SK-N-SH treated with all-trans-retinoic acid at 6 μM for 48 hours (cell line): ENCODE data around the gene ETNK2.
"Not testable (repeated sequence)": the region's sequence is repeated elsewhere in the genome, so short reads cannot be mapped to it uniquely, and the experiment has no call there.

Source experiments
- ATAC-seq: fragments of 200-7000 bp; cut with Tn5 transposase; 3 replicates; pipeline ENCODE4 v1.9.1; 2020; ENCODE audit warnings: mild to moderate bottlenecking, moderate library complexity
- BACH2 ChIP-seq: fragments of 250-450 bp; sonication (Bioruptor Pico); IDR thresholded peaks from 2 replicates; pipeline ENCODE4 v1.9.0; 2021; ENCODE audit warnings: mild to moderate bottlenecking, borderline replicate concordance
- CSDC2 ChIP-seq: fragments of 250-450 bp; sonication (Bioruptor Pico); IDR thresholded peaks from 2 replicates; pipeline ENCODE4 v1.5.0; 2020; ENCODE audit warnings: mild to moderate bottlenecking, moderate library complexity
- ESRRG ChIP-seq: fragments of 250-450 bp; sonication (Bioruptor Pico); IDR thresholded peaks from 2 replicates; pipeline ENCODE4 v1.6.1; 2021; ENCODE audit warnings: mild to moderate bottlenecking
- GLIS3 ChIP-seq: fragments of 250-450 bp; sonication (Bioruptor Pico); IDR thresholded peaks from 2 replicates; pipeline ENCODE4 v1.5.0; 2020; ENCODE audit warnings: mild to moderate bottlenecking, moderate library complexity
- ISL1 ChIP-seq: fragments of 250-450 bp; sonication (Bioruptor Pico); IDR thresholded peaks from 2 replicates; pipeline ENCODE4 v2.1.2; 2022; ENCODE audit warnings: mild to moderate bottlenecking, moderate library complexity
- OSR1 ChIP-seq: fragments of 250-450 bp; sonication (Bioruptor Pico); IDR thresholded peaks from 2 replicates; pipeline ENCODE4 v1.8.0; 2022; ENCODE audit warnings: moderate library complexity, mild to moderate bottlenecking, inconsistent platforms
- PPARA ChIP-seq: fragments of 250-450 bp; sonication (Bioruptor Pico); IDR thresholded peaks from 2 replicates; pipeline ENCODE4 v1.5.0; 2020; ENCODE audit warnings: mild to moderate bottlenecking, borderline replicate concordance
- RARB ChIP-seq: fragments of 250-450 bp; sonication (Bioruptor Pico); IDR thresholded peaks from 2 replicates; pipeline ENCODE4 v1.8.0; 2021; ENCODE audit warnings: mild to moderate bottlenecking, moderate library complexity
- TCF4 ChIP-seq: fragments of 250-450 bp; sonication (Bioruptor Pico); IDR thresholded peaks from 2 replicates; pipeline ENCODE4 v1.8.0; 2021; ENCODE audit warnings: mild to moderate bottlenecking, moderate library complexity, borderline replicate concordance
- ZC3H10 ChIP-seq: fragments of 250-450 bp; sonication (Bioruptor Pico); IDR thresholded peaks from 2 replicates; pipeline ENCODE4 v1.5.1; 2021; ENCODE audit warnings: mild to moderate bottlenecking, moderate library complexity
- ZFP3 ChIP-seq: fragments of 250-450 bp; sonication (Bioruptor Pico); IDR thresholded peaks from 2 replicates; pipeline ENCODE4 v1.5.0; 2020; ENCODE audit warnings: mild to moderate bottlenecking, moderate library complexity
- ZFP30 ChIP-seq: fragments of 450-650 bp; formaldehyde crosslinking; IDR thresholded peaks from 2 replicates; pipeline ENCODE4 v1.5.0; 2022; ENCODE audit warnings: mild to moderate bottlenecking, moderate library complexity
- ZNF565 ChIP-seq: fragments of 450-650 bp; formaldehyde crosslinking; conservative IDR thresholded peaks from 2 replicates; pipeline ENCODE4 v1.5.0; 2020; ENCODE audit warnings: low read depth, mild to moderate bottlenecking, moderate library complexity
- ZNF70 ChIP-seq: fragments of 450-650 bp; formaldehyde crosslinking; IDR thresholded peaks from 2 replicates; pipeline ENCODE4 v1.5.0; 2020; ENCODE audit warnings: mild to moderate bottlenecking, moderate library complexity
- ZNF8 ChIP-seq: fragments of 450-650 bp; formaldehyde crosslinking; IDR thresholded peaks from 2 replicates; pipeline ENCODE4 v1.5.0; 2020; ENCODE audit warnings: mild to moderate bottlenecking, moderate library complexity
- TF ChIP-seq, protein P1 (sequence below): fragments of 250-450 bp; sonication (Bioruptor Pico); IDR thresholded peaks from 2 replicates; pipeline ENCODE4 v1.8.0; 2021; ENCODE audit warnings: low read depth, mild to moderate bottlenecking, moderate library complexity, borderline replicate concordance
- TF ChIP-seq, protein P2 (sequence below): fragments of 250-450 bp; sonication (Bioruptor Pico); IDR thresholded peaks from 2 replicates; pipeline ENCODE4 v1.5.1; 2020; ENCODE audit warnings: low read depth, mild to moderate bottlenecking, moderate library complexity
- TF ChIP-seq, protein P3 (sequence below): fragments of 250-450 bp; sonication (Bioruptor Pico); IDR thresholded peaks from 2 replicates; pipeline ENCODE4 v1.5.1; 2021; ENCODE audit warnings: mild to moderate bottlenecking, moderate library complexity
- TF ChIP-seq, protein P4 (sequence below): fragments of 250-450 bp; sonication (Bioruptor Pico); IDR thresholded peaks from 2 replicates; pipeline ENCODE4 v1.8.0; 2020; ENCODE audit warnings: mild to moderate bottlenecking, moderate library complexity, borderline replicate concordance
- TF ChIP-seq, protein P5 (sequence below): fragments of 250-450 bp; sonication (Bioruptor Pico); IDR thresholded peaks from 2 replicates; pipeline ENCODE4 v1.5.0; 2020; ENCODE audit warnings: mild to moderate bottlenecking, moderate library complexity

Gene ETNK2

DNA sequence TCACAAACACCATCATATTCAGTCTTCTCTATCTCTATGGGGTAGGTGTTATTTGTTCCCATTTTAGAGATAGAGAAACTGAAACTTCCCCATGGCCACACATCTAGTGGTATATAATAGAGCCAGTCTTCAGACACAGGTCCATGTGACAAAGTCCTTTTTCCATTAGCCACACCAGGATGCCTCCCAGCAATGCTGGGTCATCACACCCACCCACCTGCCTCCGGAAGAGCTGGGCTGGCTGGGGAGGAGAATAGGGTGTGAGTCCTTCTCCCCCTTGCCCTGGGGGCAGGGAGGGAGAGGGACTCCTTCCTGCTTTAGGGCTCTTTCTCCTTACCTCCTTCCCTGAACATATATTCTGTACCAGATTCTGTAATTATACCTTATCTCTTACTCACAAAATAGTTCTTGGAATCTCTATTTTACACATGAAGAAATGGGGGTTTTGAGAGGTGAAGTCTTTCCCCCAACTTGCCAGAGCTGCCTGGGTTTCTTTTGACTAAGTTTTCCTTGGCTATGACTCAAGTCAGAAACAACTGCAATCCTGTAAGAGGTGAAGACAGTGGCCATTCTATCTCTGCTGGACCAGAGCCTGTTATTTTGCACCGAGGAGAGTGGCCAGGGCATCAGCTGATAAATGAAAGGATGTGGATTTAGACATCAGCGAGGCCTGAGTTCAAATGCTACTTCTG is 49.0 kb downstream of the ETNK2 start:
- ATAC-seq, result peak; percentile 39
- TF ChIP-seq ISL1, result no peak
- TF ChIP-seq PPARA, result no peak
- no peak for TF ChIP-seq BACH2 (CRISPR knock-in tag)
- TF ChIP-seq, protein P1, sequence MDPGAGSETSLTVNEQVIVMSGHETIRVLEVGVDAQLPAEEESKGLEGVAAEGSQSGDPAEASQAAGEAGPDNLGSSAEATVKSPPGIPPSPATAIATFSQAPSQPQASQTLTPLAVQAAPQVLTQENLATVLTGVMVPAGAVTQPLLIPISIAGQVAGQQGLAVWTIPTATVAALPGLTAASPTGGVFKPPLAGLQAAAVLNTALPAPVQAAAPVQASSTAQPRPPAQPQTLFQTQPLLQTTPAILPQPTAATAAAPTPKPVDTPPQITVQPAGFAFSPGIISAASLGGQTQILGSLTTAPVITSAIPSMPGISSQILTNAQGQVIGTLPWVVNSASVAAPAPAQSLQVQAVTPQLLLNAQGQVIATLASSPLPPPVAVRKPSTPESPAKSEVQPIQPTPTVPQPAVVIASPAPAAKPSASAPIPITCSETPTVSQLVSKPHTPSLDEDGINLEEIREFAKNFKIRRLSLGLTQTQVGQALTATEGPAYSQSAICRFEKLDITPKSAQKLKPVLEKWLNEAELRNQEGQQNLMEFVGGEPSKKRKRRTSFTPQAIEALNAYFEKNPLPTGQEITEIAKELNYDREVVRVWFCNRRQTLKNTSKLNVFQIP (CRISPR knock-in tag), result no peak
- TF ChIP-seq GLIS3 (CRISPR knock-in tag), result no peak
- TF ChIP-seq, all 23 proteins: peak for 0

DNA sequence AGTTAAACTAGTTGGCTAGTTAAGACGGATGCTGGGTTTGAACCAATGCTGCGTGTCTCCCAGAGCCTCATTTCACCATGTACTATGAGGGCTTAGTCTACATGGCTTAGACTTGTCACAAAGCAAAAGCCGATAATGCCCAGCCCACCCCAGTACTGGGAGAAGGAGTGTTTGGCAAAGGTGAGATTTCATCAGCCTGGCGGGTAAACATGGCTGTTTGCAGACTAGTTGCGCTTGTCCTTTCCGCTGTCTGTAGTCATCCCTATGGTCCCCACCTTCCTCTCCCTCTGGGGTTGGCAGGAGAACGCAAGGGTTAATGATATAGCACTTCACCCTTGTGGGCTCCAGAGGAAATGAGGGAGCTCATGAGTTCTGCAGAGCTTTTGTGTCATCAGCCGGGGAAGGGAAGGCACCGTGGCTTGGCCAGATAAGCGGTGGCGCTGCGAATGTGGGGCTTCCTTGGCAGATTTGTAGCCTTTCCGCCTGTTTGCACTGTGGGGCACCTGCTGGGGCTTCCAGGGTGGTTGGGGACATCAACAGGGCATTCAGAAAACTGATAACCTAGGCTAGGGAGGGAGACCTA is 49.7 kb downstream of the ETNK2 start:
- TF ChIP-seq ISL1, result no peak
- ATAC-seq, result no peak

DNA sequence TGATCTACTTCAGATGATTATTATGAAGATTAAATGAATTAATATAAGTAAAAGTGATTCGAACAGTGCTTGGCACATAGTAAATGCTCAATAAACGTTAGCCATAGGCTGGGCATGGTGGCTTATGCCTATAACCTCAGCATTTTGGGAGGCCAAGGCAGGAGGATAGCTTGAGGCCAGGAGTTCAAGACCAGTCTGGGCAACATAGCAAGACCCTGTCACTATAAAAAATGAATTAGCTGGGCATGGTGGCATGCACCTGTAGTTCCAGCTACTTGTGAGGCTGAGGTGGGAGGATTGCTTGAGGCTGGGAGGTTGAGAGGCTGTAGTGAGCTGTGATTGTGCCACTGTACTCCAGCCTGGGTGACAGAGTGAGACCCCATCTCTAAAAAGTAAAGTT is 52.1 kb downstream of the ETNK2 start:
- not testable (repeated sequence) for ATAC-seq

DNA sequence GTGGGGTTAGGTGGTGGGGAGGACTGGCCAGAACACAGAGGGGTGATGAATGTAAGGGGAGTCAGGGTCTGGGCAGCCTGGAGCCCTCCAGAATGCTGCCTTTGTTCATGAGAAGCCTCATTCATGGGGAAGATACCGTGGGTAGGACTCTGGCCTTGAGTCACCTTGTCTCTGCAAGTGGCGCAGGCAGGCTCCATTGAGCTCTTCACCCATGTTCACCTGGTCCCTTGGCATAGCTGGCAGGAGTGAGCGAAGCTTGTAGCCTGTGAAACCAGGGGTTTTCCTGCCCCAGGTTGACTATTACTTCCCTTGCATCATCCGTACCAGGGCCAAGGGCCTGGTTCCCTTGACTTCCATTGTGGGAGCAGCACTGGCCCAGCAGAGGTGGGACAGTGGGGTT is 53.2 kb downstream of the ETNK2 start:
- TF ChIP-seq ISL1, result no peak
- TF ChIP-seq, protein P1 (CRISPR knock-in tag), result no peak
- TF ChIP-seq ZFP30 (CRISPR knock-in tag), result no peak
- no peak for TF ChIP-seq TCF4 (CRISPR knock-in tag)
- TF ChIP-seq OSR1, result no peak
- TF ChIP-seq GLIS3 (CRISPR knock-in tag), result no peak
- no peak for TF ChIP-seq ZNF8
- no peak for TF ChIP-seq CSDC2 (CRISPR knock-in tag)
- TF ChIP-seq, protein P2, sequence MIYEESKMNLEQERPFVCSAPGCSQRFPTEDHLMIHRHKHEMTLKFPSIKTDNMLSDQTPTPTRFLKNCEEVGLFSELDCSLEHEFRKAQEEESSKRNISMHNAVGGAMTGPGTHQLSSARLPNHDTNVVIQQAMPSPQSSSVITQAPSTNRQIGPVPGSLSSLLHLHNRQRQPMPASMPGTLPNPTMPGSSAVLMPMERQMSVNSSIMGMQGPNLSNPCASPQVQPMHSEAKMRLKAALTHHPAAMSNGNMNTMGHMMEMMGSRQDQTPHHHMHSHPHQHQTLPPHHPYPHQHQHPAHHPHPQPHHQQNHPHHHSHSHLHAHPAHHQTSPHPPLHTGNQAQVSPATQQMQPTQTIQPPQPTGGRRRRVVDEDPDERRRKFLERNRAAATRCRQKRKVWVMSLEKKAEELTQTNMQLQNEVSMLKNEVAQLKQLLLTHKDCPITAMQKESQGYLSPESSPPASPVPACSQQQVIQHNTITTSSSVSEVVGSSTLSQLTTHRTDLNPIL, result no peak
- no peak for TF ChIP-seq BACH2 (CRISPR knock-in tag)
- no peak for TF ChIP-seq ESRRG (CRISPR knock-in tag)
- TF ChIP-seq ZNF565 (CRISPR knock-in tag), result no peak
- TF ChIP-seq RARB (CRISPR knock-in tag), result no peak
- no peak for TF ChIP-seq ZFP3 (CRISPR knock-in tag)
- no peak for TF ChIP-seq ZC3H10 (CRISPR knock-in tag)
- TF ChIP-seq ZNF70 (CRISPR knock-in tag), result no peak
- TF ChIP-seq, protein P3, sequence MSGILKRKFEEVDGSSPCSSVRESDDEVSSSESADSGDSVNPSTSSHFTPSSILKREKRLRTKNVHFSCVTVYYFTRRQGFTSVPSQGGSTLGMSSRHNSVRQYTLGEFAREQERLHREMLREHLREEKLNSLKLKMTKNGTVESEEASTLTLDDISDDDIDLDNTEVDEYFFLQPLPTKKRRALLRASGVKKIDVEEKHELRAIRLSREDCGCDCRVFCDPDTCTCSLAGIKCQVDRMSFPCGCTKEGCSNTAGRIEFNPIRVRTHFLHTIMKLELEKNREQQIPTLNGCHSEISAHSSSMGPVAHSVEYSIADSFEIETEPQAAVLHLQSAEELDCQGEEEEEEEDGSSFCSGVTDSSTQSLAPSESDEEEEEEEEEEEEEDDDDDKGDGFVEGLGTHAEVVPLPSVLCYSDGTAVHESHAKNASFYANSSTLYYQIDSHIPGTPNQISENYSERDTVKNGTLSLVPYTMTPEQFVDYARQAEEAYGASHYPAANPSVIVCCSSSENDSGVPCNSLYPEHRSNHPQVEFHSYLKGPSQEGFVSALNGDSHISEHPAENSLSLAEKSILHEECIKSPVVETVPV (CRISPR knock-in tag), result no peak
- TF ChIP-seq, protein P4, sequence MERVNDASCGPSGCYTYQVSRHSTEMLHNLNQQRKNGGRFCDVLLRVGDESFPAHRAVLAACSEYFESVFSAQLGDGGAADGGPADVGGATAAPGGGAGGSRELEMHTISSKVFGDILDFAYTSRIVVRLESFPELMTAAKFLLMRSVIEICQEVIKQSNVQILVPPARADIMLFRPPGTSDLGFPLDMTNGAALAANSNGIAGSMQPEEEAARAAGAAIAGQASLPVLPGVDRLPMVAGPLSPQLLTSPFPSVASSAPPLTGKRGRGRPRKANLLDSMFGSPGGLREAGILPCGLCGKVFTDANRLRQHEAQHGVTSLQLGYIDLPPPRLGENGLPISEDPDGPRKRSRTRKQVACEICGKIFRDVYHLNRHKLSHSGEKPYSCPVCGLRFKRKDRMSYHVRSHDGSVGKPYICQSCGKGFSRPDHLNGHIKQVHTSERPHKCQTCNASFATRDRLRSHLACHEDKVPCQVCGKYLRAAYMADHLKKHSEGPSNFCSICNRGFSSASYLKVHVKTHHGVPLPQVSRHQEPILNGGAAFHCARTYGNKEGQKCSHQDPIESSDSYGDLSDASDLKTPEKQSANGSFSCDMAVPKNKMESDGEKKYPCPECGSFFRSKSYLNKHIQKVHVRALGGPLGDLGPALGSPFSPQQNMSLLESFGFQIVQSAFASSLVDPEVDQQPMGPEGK (CRISPR knock-in tag), result no peak
- TF ChIP-seq PPARA, result no peak
- TF ChIP-seq, protein P5, sequence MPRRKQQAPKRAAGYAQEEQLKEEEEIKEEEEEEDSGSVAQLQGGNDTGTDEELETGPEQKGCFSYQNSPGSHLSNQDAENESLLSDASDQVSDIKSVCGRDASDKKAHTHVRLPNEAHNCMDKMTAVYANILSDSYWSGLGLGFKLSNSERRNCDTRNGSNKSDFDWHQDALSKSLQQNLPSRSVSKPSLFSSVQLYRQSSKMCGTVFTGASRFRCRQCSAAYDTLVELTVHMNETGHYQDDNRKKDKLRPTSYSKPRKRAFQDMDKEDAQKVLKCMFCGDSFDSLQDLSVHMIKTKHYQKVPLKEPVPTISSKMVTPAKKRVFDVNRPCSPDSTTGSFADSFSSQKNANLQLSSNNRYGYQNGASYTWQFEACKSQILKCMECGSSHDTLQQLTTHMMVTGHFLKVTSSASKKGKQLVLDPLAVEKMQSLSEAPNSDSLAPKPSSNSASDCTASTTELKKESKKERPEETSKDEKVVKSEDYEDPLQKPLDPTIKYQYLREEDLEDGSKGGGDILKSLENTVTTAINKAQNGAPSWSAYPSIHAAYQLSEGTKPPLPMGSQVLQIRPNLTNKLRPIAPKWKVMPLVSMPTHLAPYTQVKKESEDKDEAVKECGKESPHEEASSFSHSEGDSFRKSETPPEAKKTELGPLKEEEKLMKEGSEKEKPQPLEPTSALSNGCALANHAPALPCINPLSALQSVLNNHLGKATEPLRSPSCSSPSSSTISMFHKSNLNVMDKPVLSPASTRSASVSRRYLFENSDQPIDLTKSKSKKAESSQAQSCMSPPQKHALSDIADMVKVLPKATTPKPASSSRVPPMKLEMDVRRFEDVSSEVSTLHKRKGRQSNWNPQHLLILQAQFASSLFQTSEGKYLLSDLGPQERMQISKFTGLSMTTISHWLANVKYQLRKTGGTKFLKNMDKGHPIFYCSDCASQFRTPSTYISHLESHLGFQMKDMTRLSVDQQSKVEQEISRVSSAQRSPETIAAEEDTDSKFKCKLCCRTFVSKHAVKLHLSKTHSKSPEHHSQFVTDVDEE (CRISPR knock-in tag), result no peak
- TF ChIP-seq, all 23 proteins: peak for 0
- ATAC-seq, result no peak
